Mucosa of descending colon (tissue), 3 donors: ENCODE measurements around the gene HNRNPK. TPM values are rescaled to one million over a fixed set of nuclear protein-coding genes. Genes with fewer than 3 reads are reported as not detected.

Source experiments
- ATAC-seq: fragments of 200-7000 bp; cut with Tn5 transposase; one replicate; pipeline ENCODE4 v1.9.1; 2020; ENCODE audit warnings: mild to moderate bottlenecking, moderate library complexity
- DNase-seq, 3 donors: peaks; one replicate each; pipeline ENCODE4 v3.0.0-alpha.2; 2020
- H3K36me3 ChIP-seq: fragments of 200-600 bp; one replicate; pipeline ENCODE4 v1.8.0; 2021; ENCODE audit warnings: low read depth, mild to moderate bottlenecking
- H3K4me1 ChIP-seq: fragments of 200-600 bp; one replicate; pipeline ENCODE4 v1.8.0; 2021; ENCODE audit warnings: low read depth, mild to moderate bottlenecking
- H3K4me3 ChIP-seq: fragments of 200-600 bp; one replicate; pipeline ENCODE4 v1.8.0; 2021; ENCODE audit warnings: mild to moderate bottlenecking
- H3K9me3 ChIP-seq: fragments of 200-600 bp; one replicate; pipeline ENCODE4 v1.8.0; 2021; ENCODE audit warnings: mild to moderate bottlenecking
- intact Hi-C, 2 donors: fragments of 100-400 bp; cut with DNase I in 1 of 2; cut with micrococcal nuclease in 1 of 2; formaldehyde crosslinking; loops; one replicate each; pipeline versions ENCODE4 v1.11.0 to v1.11.1; 2022; cut with DNase I, micrococcal nuclease
- total RNA-seq, 3 donors: library from RNA; stranded (reverse); fragmentation: NEBNext Ultra II Directional in 2 of 3; extraction: Animal tissue kit (Norgen Biotek cat#: 25700) in 2 of 3; gene quantifications; one replicate each; pipeline versions ENCODE4 v1.2.1 to v1.2.4, GENCODE V29; 2021 to 2023
- TF ChIP-seq, protein P1 (sequence below): fragments of 200-600 bp; IDR thresholded peaks from one replicate; pipeline ENCODE4 v1.8.0; 2022; ENCODE audit warnings: antibody characterized with exemption, mild to moderate bottlenecking
- donor health status: DM: no; HTN: no; CAD: no; lungs with moderate emphysema.
- donor health status: DM: no; HTN: no; CAD: no.
- donor health status: DM: no; HTN: yes; CAD: no.

The HNRNPK gene
- total RNA-seq, 3 donors from 2014 or later: 386 to 461 (median 421) TPM

DNA sequence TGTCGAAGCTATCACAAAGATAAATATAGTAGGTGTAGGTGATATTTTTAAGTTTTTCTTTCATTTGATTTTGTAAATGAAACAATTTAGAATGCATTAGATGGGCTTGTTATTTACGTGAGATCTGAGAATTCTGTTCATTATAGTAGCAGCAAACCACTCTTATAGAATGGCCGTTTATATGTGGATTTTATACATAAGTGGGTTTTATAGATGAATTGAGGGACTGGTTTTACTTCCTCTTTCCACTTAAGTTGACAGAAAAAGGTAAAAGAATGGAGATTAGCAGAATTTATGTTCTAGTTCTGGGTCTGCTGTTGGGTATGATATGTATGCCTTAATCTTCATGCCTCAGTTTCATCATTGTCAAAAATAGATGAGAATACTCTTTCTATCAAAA, 6.2 kb upstream of the HNRNPK start:
- peaks cover 8% of the 10 kb centered on the region for H3K4me1 ChIP-seq
- DNase-seq: no peak
- intact Hi-C loops: no loop called here
- no peaks in the 10 kb centered on the region for H3K36me3 ChIP-seq
- no peaks in the 10 kb centered on the region for H3K9me3 ChIP-seq
- TF ChIP-seq, protein P1, sequence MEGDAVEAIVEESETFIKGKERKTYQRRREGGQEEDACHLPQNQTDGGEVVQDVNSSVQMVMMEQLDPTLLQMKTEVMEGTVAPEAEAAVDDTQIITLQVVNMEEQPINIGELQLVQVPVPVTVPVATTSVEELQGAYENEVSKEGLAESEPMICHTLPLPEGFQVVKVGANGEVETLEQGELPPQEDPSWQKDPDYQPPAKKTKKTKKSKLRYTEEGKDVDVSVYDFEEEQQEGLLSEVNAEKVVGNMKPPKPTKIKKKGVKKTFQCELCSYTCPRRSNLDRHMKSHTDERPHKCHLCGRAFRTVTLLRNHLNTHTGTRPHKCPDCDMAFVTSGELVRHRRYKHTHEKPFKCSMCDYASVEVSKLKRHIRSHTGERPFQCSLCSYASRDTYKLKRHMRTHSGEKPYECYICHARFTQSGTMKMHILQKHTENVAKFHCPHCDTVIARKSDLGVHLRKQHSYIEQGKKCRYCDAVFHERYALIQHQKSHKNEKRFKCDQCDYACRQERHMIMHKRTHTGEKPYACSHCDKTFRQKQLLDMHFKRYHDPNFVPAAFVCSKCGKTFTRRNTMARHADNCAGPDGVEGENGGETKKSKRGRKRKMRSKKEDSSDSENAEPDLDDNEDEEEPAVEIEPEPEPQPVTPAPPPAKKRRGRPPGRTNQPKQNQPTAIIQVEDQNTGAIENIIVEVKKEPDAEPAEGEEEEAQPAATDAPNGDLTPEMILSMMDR: no peak
- no peak overlapping the region for H3K4me3 ChIP-seq
- ATAC-seq: no peak

DNA sequence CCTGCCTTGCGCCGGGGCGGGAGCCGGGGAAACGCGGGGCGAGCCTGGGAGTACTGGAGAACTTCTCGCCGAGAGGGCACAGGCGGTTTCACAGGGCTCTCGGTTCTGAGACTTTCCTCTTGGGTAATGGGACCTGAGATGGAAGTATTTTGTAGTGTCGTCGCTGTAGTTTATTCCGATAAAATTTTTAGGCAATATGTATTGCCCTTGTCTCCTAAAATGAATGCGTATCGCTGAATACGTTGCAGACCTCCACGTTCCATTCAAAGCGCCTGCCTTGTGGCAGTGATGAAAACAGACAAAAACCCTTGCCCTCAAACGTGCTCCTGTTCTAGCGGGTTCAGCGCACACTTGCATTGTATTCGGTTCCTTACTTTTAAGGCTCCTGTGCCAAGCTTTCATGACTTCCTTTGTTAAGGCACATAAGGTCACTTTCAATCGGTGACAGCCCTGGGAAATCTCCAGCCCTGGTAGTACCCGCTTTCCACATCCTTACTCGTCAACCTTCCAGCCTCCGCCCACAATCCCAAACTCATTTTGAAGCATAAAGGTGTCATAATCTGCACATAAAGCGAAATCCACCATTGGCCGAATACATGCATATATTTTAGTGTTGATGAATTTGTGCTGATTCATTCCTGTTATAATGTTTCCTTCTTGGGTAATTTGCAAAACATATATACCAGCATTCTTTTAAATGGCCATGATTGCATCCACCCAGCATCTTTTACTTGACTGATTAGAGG, 1.3 kb upstream of the HNRNPK start:
- peaks cover 14% of the 10 kb centered on the region for H3K4me1 ChIP-seq
- intact Hi-C loops: no loop called here
- DNase-seq (peak in 1 of 3 donors; percentile 59), ATAC-seq (peak; percentile 1)
- no peaks in the 10 kb centered on the region for H3K9me3 ChIP-seq
- H3K4me3 ChIP-seq: peak overlapping the region; percentile 92
- H3K36me3 ChIP-seq: peaks cover 10% of the 10 kb centered on the region
- TF ChIP-seq, protein P1: no peak

DNA sequence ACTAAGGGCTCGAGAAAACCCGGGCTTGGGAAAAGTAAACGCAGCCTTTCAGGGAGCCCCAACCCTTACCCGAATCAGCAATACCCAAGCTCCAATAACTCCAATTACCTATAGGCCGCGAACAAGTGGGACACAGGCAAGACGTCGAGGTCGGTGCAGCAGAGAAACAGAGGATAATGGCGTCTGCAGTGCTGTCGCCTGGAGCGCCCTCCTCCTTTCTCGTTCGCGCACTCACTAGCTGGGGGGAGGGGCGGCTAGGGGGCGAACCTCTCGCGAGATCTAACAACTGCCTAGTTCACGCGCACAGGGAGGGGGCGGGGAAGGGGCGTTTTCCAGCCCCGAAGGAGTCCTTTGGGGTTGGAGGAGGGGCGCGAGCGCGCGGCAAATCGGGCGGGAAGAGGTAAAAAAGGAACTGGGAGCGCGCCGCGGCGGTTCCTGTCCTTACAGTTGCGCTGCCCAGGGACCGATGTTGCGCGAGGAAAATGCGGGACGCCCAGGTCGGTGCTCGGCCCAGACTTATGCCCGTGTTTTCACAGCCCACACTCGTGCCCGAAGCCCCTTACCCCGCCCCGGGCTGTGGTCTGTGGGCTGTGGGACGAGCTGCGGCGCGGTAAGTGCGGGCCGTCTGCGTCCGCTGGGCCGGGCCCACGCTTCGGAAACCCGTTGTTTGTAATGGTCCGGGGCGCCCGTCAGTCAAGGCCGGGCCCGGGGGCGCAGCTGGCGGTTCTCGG, 545 bp upstream of the HNRNPK start, which contains the start of gene RMI1:
Gene RMI1 (plus strand): TSS at position 411 of the 731 bp plus-strand sequence. CDS start 20,182 bp downstream, outside the sequence.
- peaks cover 12% of the 10 kb centered on the region for H3K36me3 ChIP-seq
- H3K9me3 ChIP-seq: no peaks in the 10 kb centered on the region
- intact Hi-C loops: no loop called here
- TF ChIP-seq, protein P1: no peak
- peak within 1 kb of the TSS; percentile 92 for H3K4me3 ChIP-seq
- ATAC-seq (peak; percentile 90), DNase-seq (peak; percentile 99 to 100 (median 100))
- H3K4me1 ChIP-seq: peaks cover 17% of the 10 kb centered on the region

DNA sequence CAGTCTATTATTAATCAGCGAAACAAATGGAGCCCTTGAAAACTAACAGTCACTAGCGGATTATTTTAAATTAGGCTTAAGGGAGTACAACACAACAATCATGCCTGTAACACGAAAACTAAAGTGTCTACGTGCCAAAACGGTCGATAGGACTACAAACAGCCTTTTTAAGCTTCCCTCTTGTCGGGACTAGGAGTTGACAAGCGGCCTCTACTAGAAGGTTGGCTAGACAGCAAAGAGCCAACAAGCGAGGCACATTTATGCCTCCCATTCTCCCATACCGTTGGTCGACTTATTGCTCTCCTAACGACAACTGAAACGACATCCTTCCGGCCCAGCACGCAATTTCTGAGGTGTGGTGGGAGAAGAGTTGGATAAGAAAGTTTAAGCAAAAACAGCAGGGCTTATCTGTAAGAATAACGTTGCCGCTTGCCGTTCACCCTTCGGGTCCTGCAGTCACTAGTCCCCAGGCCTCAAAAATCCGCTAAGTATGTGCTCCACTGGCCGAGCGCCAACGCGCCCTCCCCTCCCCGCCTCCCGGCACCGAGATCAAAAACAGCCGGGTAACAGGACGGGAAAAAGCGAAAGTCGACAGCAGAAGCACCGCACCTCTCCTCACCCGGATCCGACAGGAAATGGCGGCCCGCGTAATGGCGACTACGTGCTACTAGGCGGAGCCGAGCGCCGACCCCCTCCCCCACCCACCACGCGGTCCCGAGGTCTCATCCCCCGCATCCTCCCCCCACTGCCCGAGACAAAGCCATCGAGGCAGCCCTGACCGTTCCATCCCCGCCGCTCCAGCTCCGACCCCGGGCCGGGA, 813 bp downstream of the HNRNPK start:
- peak overlapping the region; percentile 92 for H3K4me3 ChIP-seq
- intact Hi-C loops: loop anchor here in 1 of 2 donors (10.0 kb wide), 1 partner anchor 196 kb away; no protein-coding TSS in a partner anchor
- DNase-seq (peak; percentile 89 to 95 (median 92)), ATAC-seq (peak; percentile 71)
- no peaks in the 10 kb centered on the region for H3K9me3 ChIP-seq
- peaks cover 17% of the 10 kb centered on the region for H3K4me1 ChIP-seq
- peaks cover 22% of the 10 kb centered on the region for H3K36me3 ChIP-seq
- TF ChIP-seq, protein P1: no peak

DNA sequence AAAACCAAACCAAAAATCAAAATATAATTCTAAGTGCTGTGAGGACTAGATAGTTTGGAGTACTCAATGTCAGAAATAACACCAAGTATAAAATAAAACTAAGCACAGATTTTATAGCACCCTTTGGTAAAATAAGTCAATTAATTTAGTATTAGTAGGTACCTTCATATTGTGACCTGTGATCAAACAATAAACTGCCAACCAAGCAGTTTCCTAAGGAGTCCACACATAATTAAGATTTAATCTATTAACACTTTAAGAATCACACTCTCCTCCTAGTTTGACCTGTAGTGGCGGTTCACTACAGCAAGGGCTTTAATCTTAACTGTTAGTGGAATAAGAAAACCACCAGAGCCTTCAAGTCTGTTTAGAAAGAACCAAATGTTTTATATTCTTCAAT, 2.8 kb downstream of the HNRNPK start:
- H3K4me1 ChIP-seq: peaks cover 17% of the 10 kb centered on the region
- H3K36me3 ChIP-seq: peaks cover 40% of the 10 kb centered on the region
- DNase-seq (no peak), ATAC-seq (no peak)
- TF ChIP-seq, protein P1: no peak
- intact Hi-C loops: loop anchor here in 1 of 2 donors (10.0 kb wide), 1 partner anchor 198 kb away; no protein-coding TSS in a partner anchor
- H3K9me3 ChIP-seq: no peaks in the 10 kb centered on the region
- H3K4me3 ChIP-seq: no peak overlapping the region
